ENCODE data around the gene CNTN6. TPM values are rescaled to one million over a fixed set of nuclear protein-coding genes. Genes with fewer than 3 reads are reported as not detected.

The CNTN6 gene
- total RNA-seq, 3 donors from 2014 or later = not detected

- Mint-ChIP-seq H3K4me3 (no peak overlapping the region), H3K4me1 (ENCODE audit: low read depth) (no peaks in the 10 kb centered on the region)
- ATAC-seq = no peak
Observed at GRCh38 chr3:1197051-1197450, 104.2 kb downstream of the CNTN6 start.

GRCh38 chr3:1200371-1200770 lies 107.5 kb downstream of the CNTN6 start:
- no peaks in the 10 kb centered on the region for H3K27me3 Mint-ChIP-seq (ENCODE audit: low read depth)
- no peak overlapping the region for H3K4me3 Mint-ChIP-seq
- no peak for DNase-seq
- ATAC-seq = no peak
- H3K36me3 Mint-ChIP-seq (ENCODE audit: insufficient read depth) = no peaks in the 10 kb centered on the region
- H3K9me3 Mint-ChIP-seq = peaks cover 8% of the 10 kb centered on the region
- no peaks in the 10 kb centered on the region for H3K4me1 Mint-ChIP-seq (ENCODE audit: low read depth)

More at GRCh38 chr3:1197051-1197450, 104.2 kb downstream of the CNTN6 start:
- H3K36me3 Mint-ChIP-seq (ENCODE audit: insufficient read depth) = no peaks in the 10 kb centered on the region
- no peak for DNase-seq
- H3K27me3 Mint-ChIP-seq (ENCODE audit: low read depth) = no peaks in the 10 kb centered on the region
- peaks cover 8% of the 10 kb centered on the region for H3K9me3 Mint-ChIP-seq

- Mint-ChIP-seq H3K4me3 (no peak overlapping the region), H3K27me3 (ENCODE audit: low read depth) (no peaks in the 10 kb centered on the region), H3K9me3 (peaks cover 3% of the 10 kb centered on the region), H3K4me1 (ENCODE audit: low read depth) (no peaks in the 10 kb centered on the region), H3K36me3 (ENCODE audit: insufficient read depth) (no peaks in the 10 kb centered on the region)
- no peak for DNase-seq
- ATAC-seq = no peak
Observed at GRCh38 chr3:1207904-1208303, 115.1 kb downstream of the CNTN6 start.

GRCh38 chr3:1214933-1215332 lies 122.1 kb downstream of the CNTN6 start:
- Mint-ChIP-seq H3K27me3 (ENCODE audit: low read depth) (no peaks in the 10 kb centered on the region), H3K36me3 (ENCODE audit: insufficient read depth) (no peaks in the 10 kb centered on the region), H3K9me3 (peaks cover 3% of the 10 kb centered on the region), H3K4me3 (no peak overlapping the region), H3K4me1 (ENCODE audit: low read depth) (no peaks in the 10 kb centered on the region)
- no peak for ATAC-seq
- DNase-seq = no peak

GRCh38 chr3:1216856-1217255 lies 124.0 kb downstream of the CNTN6 start:
- Mint-ChIP-seq H3K36me3 (ENCODE audit: insufficient read depth) (no peaks in the 10 kb centered on the region), H3K27me3 (ENCODE audit: low read depth) (no peaks in the 10 kb centered on the region), H3K9me3 (peaks cover 8% of the 10 kb centered on the region), H3K4me3 (no peak overlapping the region), H3K4me1 (ENCODE audit: low read depth) (no peaks in the 10 kb centered on the region)
- DNase-seq (no peak), ATAC-seq (no peak)

- ATAC-seq (no peak), DNase-seq (no peak)
- peaks cover 8% of the 10 kb centered on the region for H3K9me3 Mint-ChIP-seq
- no peaks in the 10 kb centered on the region for H3K36me3 Mint-ChIP-seq (ENCODE audit: insufficient read depth)
- H3K4me1 Mint-ChIP-seq (ENCODE audit: low read depth) = no peaks in the 10 kb centered on the region
- H3K4me3 Mint-ChIP-seq = no peak overlapping the region
- no peaks in the 10 kb centered on the region for H3K27me3 Mint-ChIP-seq (ENCODE audit: low read depth)
Observed at GRCh38 chr3:1227111-1227510, 134.3 kb downstream of the CNTN6 start.

GRCh38 chr3:1228289-1228688 lies 135.5 kb downstream of the CNTN6 start:
- no peak overlapping the region for H3K4me3 Mint-ChIP-seq
- H3K9me3 Mint-ChIP-seq = peaks cover 12% of the 10 kb centered on the region
- no peaks in the 10 kb centered on the region for H3K27me3 Mint-ChIP-seq (ENCODE audit: low read depth)
- DNase-seq (no peak), ATAC-seq (no peak)
- H3K36me3 Mint-ChIP-seq (ENCODE audit: insufficient read depth) = no peaks in the 10 kb centered on the region
- no peaks in the 10 kb centered on the region for H3K4me1 Mint-ChIP-seq (ENCODE audit: low read depth)

GRCh38 chr3:1230920-1231319 lies 138.1 kb downstream of the CNTN6 start:
- ATAC-seq (no peak), DNase-seq (no peak)
- Mint-ChIP-seq H3K4me1 (ENCODE audit: low read depth) (no peaks in the 10 kb centered on the region), H3K36me3 (ENCODE audit: insufficient read depth) (no peaks in the 10 kb centered on the region), H3K4me3 (no peak overlapping the region), H3K27me3 (ENCODE audit: low read depth) (no peaks in the 10 kb centered on the region), H3K9me3 (peaks cover 7% of the 10 kb centered on the region)

- ATAC-seq (no peak), DNase-seq (no peak)
- H3K27me3 Mint-ChIP-seq (ENCODE audit: low read depth) = no peaks in the 10 kb centered on the region
- no peaks in the 10 kb centered on the region for H3K4me1 Mint-ChIP-seq (ENCODE audit: low read depth)
- H3K36me3 Mint-ChIP-seq (ENCODE audit: insufficient read depth) = no peaks in the 10 kb centered on the region
- H3K9me3 Mint-ChIP-seq = peaks cover 7% of the 10 kb centered on the region
- H3K4me3 Mint-ChIP-seq = no peak overlapping the region
Observed at GRCh38 chr3:1232276-1232675, 139.5 kb downstream of the CNTN6 start.

- Mint-ChIP-seq H3K4me1 (ENCODE audit: low read depth) (no peaks in the 10 kb centered on the region), H3K36me3 (ENCODE audit: insufficient read depth) (no peaks in the 10 kb centered on the region), H3K27me3 (ENCODE audit: low read depth) (no peaks in the 10 kb centered on the region), H3K4me3 (no peak overlapping the region), H3K9me3 (peaks cover 12% of the 10 kb centered on the region)
- ATAC-seq (no peak), DNase-seq (no peak)
Observed at GRCh38 chr3:1235526-1236120, 142.8 kb downstream of the CNTN6 start.

- ATAC-seq = no peak
- H3K36me3 Mint-ChIP-seq (ENCODE audit: insufficient read depth) = no peaks in the 10 kb centered on the region
- no peaks in the 10 kb centered on the region for H3K27me3 Mint-ChIP-seq (ENCODE audit: low read depth)
- H3K4me1 Mint-ChIP-seq (ENCODE audit: low read depth) = no peaks in the 10 kb centered on the region
- H3K9me3 Mint-ChIP-seq = peaks cover 10% of the 10 kb centered on the region
- H3K4me3 Mint-ChIP-seq = no peak overlapping the region
- DNase-seq = no peak
Observed at GRCh38 chr3:1251282-1252060, 158.6 kb downstream of the CNTN6 start.

- Mint-ChIP-seq H3K4me1 (ENCODE audit: low read depth) (no peaks in the 10 kb centered on the region), H3K4me3 (no peak overlapping the region), H3K36me3 (ENCODE audit: insufficient read depth) (no peaks in the 10 kb centered on the region), H3K27me3 (ENCODE audit: low read depth) (no peaks in the 10 kb centered on the region), H3K9me3 (peaks cover 10% of the 10 kb centered on the region)
- DNase-seq = no peak
- ATAC-seq = no peak
Observed at GRCh38 chr3:1252061-1252430, 159.2 kb downstream of the CNTN6 start.

- Mint-ChIP-seq H3K4me1 (ENCODE audit: low read depth) (no peaks in the 10 kb centered on the region), H3K27me3 (ENCODE audit: low read depth) (no peaks in the 10 kb centered on the region), H3K4me3 (no peak overlapping the region), H3K9me3 (peaks cover 16% of the 10 kb centered on the region), H3K36me3 (ENCODE audit: insufficient read depth) (no peaks in the 10 kb centered on the region)
- ATAC-seq (no peak), DNase-seq (no peak)
Observed at GRCh38 chr3:1262246-1262645, 169.4 kb downstream of the CNTN6 start.

- Mint-ChIP-seq H3K4me3 (no peak overlapping the region), H3K27me3 (ENCODE audit: low read depth) (no peaks in the 10 kb centered on the region), H3K36me3 (ENCODE audit: insufficient read depth) (no peaks in the 10 kb centered on the region), H3K4me1 (ENCODE audit: low read depth) (no peaks in the 10 kb centered on the region), H3K9me3 (peaks cover 16% of the 10 kb centered on the region)
- ATAC-seq (no peak), DNase-seq (no peak)
Observed at GRCh38 chr3:1263121-1263520, 170.3 kb downstream of the CNTN6 start.

- DNase-seq = no peak
- H3K4me3 Mint-ChIP-seq = no peak overlapping the region
- no peaks in the 10 kb centered on the region for H3K4me1 Mint-ChIP-seq (ENCODE audit: low read depth)
- no peaks in the 10 kb centered on the region for H3K27me3 Mint-ChIP-seq (ENCODE audit: low read depth)
- H3K36me3 Mint-ChIP-seq (ENCODE audit: insufficient read depth) = no peaks in the 10 kb centered on the region
- peaks cover 14% of the 10 kb centered on the region for H3K9me3 Mint-ChIP-seq
- no peak for ATAC-seq
Observed at GRCh38 chr3:1269808-1270207, 177.0 kb downstream of the CNTN6 start.
